Activated effector memory CD4-positive, alpha-beta T cell treated with anti-CD3 and anti-CD28 coated beads, Interleukin-2, amount 50 U/mL, for 16 hours (primary cell): Measurements from ENCODE around the gene MAPRE3.

Experiments
- DNase-seq: peaks from one replicate; pipeline ENCODE4 v3.0.0-alpha.2; 2020

The MAPRE3 gene

GRCh38 chr2:26986576-26986975 is 16.1 kb downstream of the MAPRE3 start:
- no peak for DNase-seq

GRCh38 chr2:26988058-26988860 is 17.8 kb downstream of the MAPRE3 start:
- DNase-seq: no peak

GRCh38 chr2:26989156-26989555 is 18.7 kb downstream of the MAPRE3 start:
- DNase-seq: no peak

GRCh38 chr2:26991717-26992116 is 21.3 kb downstream of the MAPRE3 start:
- DNase-seq: no peak

- DNase-seq: no peak
Measured at GRCh38 chr2:26993768-26994167, 23.3 kb downstream of the MAPRE3 start.

DNA sequence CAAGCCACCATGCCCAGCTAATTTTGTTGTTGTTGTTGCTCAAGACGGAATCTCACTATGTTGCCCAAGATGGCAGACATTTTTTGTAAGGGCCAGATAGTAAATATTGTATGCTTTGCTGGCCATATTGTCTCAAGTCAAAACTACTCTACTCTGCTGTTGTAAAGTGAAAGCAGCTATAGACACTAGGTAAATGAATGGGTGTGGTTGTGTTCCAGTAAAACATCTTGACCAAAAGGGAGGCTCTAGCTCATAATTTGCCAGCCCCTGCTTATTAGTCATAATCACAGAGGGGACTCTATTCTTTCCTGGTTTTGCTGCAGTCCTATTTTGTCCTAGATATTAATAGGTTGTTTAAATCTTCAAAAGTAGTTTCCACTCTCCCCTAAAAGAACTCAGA is 24.5 kb downstream of the MAPRE3 start:
- DNase-seq: no peak

DNA sequence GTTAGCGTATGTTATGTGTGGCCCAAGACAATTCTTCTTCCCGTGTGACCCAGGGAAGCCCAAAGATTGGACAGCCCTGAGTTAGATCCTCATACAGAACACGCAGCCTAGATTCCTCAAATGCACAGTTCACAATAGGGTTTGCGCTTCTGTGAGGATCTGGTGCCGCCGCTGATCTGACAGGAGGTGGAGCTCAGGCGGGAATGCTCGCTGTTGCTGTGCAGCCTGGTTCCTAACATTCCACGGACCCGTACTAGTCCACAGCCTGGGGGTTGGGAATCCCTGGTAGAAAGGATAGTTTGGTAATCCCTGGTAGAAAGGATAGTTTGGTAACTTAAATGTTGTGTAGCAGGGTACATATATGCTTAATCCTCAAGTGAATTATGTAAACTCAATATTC is 27.0 kb downstream of the MAPRE3 start:
- no peak for DNase-seq

- no peak for DNase-seq
Measured at GRCh38 chr2:26998323-26998722, 27.9 kb downstream of the MAPRE3 start.

DNA sequence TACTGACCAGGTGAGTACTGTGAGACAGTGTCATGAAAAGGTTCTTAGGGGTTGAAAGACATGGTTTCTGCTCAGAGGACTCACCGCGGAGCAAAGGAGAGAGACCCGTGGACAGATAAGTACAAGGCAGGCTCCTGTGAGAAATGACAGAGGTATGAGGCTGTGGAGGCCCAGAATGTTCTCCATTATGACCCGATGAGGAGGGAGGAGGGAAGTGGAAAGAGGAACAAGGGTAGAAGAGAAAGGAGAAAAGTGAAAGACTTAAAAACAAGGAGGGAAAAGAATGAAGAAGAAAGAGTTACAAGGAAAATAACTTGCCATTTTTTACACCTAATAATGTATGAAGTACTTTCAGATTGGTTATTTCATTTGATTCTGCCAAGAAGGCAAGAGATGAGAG is 29.8 kb downstream of the MAPRE3 start:
- no peak for DNase-seq

GRCh38 chr2:27000995-27001394 is 30.6 kb downstream of the MAPRE3 start:
- no peak for DNase-seq

GRCh38 chr2:27001950-27002349 is 31.5 kb downstream of the MAPRE3 start:
- no peak for DNase-seq

DNA sequence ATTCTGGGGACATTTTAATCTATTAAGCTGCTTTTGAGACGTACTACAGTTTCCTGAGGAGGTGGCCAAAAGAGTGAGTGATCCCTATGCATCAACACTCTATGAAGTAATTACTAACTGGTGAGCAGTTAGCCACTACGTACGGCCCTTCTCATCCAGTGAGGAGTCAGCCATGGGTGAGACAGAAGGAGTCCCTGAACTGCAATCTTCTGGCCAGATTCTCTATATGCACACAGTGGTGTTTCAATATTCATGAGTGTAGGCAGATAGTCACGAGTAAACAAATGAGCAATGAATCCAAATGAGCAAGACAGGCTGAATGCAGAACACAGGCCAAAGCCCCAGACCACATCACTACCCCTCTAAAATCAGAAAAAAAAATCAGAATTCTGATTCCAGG is 32.6 kb downstream of the MAPRE3 start:
- no peak for DNase-seq

- DNase-seq: no peak
Measured at GRCh38 chr2:27003857-27004256, 33.4 kb downstream of the MAPRE3 start.

GRCh38 chr2:27006602-27007415 is 36.4 kb downstream of the MAPRE3 start:
- no peak for DNase-seq

- DNase-seq: no peak
Measured at GRCh38 chr2:27007416-27008374, 37.3 kb downstream of the MAPRE3 start.

DNA sequence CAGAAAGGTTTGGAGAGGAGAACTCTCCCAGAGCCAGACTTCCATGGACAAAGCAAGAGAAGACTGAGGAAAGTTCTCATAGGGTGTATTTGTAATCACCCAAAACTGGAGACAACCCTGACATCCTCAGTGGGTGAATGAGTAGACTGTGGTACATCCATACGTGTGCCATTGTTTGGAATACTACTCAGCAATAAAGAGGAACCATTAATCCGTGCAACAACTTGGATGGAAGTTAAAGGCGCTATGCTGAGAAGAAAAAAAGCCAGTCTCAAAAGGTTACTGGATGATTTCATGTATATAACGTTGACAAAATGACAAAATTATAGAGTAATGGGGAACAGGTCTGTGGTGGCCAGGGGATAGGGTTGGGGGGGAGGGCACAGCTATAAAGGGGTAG is 38.2 kb downstream of the MAPRE3 start:
- no peak for DNase-seq

- no peak for DNase-seq
Measured at GRCh38 chr2:27009083-27009482, 38.6 kb downstream of the MAPRE3 start.

DNA sequence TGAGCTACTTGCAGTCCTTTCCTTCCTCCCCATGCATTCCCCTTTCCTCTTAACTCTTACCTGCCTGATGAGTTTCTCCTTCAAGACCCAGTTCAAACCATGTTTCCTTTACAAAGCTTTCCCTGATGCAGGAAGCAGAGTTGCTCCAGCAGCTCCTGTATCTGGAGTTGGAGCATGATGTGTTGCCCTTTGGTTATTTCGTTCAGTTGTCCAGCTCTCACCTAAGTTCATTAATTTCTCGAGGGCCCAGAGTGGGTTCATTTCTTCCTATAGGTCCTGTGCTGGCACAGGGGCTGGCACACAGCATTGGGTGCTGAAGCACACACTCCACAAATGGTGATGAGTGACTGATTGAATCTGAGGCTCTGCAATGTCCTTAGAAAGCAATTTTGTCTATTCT is 39.3 kb downstream of the MAPRE3 start:
- DNase-seq: no peak

DNA sequence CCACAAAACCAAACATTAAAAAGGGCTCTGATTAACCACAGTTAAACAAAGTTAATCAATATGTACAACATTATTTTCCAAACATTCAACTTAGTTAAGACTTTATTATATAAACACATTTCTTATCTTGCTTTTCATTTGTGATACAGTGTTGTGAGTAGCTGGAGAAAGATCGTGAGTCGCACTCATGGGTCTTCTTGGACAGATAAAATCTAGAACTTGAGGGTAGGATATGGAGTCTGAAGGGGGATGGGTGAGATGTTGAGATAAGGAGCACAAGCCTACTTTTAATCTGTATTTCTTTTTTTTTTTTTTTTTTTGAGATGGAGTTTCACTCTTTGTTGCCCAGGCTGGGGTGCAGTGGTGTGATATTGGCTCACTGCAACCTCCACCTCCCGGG is 39.7 kb downstream of the MAPRE3 start:
- DNase-seq: no peak

DNA sequence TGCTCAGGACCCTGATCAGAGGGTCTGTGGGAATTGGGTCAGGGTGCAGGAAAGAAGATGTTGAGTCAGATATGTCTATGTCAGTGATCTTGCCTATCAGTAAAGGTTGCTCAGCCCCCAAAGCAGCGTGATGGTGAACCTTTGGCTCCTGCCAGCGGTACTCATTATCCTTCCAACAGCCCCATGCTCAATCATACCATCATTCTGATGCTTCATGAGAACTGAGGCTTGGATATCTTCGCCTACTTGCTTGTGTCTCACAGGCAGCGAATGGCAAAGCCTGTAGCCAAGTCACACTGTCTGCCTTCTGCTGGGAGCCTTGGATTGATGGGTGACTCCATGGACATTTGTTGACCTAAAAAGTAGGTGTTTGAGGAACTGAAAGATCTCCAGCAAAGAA is 43.3 kb downstream of the MAPRE3 start:
- no peak for DNase-seq

DNA sequence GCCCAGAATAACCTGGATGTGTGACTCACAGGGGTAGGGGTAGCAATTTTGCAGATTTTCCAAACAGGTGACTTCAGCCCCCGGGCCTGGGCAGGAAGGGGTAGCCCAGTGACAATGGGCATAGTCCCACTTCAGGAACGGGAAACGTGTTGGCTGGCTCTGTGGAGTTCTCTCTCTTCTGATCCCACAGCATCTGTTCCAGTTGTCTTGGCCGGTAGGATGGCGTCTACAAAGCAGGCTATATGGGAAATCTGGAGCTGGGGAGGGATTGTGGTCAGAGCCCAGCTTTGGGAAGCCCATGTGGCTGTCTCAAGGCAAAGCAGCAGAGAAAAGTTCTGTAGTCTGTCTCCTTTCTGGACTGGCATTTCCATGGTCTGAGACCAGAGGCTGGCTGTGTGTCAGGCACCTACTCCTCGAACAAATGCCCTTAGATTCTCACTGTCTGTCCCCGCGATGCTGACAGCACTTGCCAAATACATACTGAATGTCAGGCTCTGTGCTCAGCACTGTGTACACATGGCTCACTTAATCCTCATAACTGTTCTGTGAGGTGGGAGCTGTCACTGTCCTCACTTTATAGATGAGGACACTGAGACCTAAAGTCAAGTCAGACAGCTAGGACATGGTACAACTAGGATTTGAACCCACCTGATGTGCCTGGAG is 44.5 kb downstream of the MAPRE3 start:
- no peak for DNase-seq

DNA sequence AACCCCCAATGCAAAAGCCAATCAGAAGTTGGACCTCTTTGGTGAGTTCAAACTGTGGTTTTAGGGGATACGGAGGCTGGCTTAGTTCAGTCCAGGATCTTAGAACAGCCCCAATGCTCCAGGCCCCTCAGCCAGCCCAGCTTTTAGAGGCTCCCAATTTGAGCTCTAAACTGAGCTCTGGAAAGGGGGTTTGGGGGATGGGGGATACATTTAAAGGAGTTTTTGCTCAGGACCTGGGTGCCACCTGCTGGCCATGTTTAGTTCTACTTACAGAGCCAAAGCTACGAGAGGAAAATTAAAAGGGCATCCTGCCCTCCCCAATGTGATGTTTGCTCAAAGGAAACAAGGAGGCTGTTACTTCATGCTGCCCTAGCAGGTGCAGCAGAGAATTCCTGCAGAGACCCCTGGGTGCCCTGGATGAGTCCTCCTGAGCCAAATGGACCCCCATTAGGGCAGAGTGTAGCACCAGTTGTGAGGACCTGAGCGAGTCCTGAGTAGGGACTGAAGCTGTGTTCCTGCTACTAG is 46.4 kb downstream of the MAPRE3 start:
- peak; percentile 75 for DNase-seq
